ENCODE measurements around the gene JCAD. TPM values are rescaled to one million over a fixed set of nuclear protein-coding genes. Genes with fewer than 3 reads are reported as not detected.

Gene JCAD
- total RNA-seq, 1 experiment from 2014 or later: 10.0 TPM

DNA sequence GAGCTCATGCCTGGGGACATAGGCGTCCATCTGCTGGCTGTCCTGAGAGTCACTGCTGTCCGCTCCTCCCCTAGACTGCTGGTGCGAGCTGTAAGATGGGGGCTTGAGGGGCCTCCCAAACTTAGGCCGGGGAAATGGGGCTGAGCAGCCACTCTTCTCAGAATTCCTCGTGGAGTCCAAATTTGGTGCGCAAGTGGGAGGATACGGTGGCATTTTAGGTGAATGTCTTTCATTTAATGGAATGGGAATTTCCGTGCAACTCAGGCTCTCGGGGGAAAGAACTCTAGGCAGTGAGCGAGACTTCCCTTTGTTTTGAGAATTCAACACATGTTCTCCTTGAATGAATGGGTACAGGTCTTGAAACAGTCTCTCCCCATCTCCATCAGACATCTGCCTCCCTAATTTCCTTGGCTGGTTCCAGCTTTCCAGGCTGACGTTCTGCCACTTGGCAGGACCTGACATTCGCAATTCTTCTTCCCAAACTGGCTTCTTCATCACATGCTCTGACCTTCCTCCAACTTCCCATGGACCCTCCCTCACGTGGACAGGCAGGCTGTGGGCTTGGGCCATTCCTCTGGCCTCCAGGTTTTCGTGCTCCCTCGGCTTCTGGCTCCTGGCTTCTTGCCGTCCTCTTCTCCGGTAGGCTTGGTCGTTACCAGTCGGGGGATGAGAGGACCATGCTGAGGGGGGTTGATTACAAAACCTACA is 30.1 kb downstream of the JCAD start:
- Mint-ChIP-seq H3K4me1 (ENCODE audit: low read depth, unreplicated experiment) (no peaks in the 10 kb centered on the region), H3K36me3 (ENCODE audit: insufficient read depth, unreplicated experiment) (peaks cover 16% of the 10 kb centered on the region), H3K27me3 (ENCODE audit: insufficient read depth, unreplicated experiment) (no peaks in the 10 kb centered on the region), H3K9me3 (ENCODE audit: unreplicated experiment) (no peaks in the 10 kb centered on the region), H3K27ac (ENCODE audit: unreplicated experiment) (no peak overlapping the region), H3K4me3 (ENCODE audit: unreplicated experiment) (no peak overlapping the region)
- Histone ChIP-seq H3K9me3 (no peaks in the 10 kb centered on the region), H3K4me1 (0 out of 2 replicates have a peak, but pooled peaks cover 3% of the 10 kb centered on the region), H3K4me3 (ENCODE audit: low read depth, low read length) (no peak overlapping the region), H3K36me3 (ENCODE audit: control insufficient read depth, insufficient read depth, low read length) (peaks cover 1% of the 10 kb centered on the region; the same call in 1 of the 2 replicates), H3K27me3 (replicated peaks; ENCODE audit: control insufficient read depth, insufficient read depth, low read length) (no peaks in the 10 kb centered on the region)
- intact Hi-C loops (cut with micrococcal nuclease; ENCODE audit: unreplicated experiment): no loop called here
- no peak for DNase-seq
- BruUV-seq (replicated peaks): no TSS peak
- ChIA-PET CTCF (interaction anchor here (1.3 kb wide), 1 partner anchor 31 kb away, joined by 3 read pairs; no protein-coding TSS in a partner anchor), POLR2A (no interaction called here)
- TF ChIP-seq, protein P1, sequence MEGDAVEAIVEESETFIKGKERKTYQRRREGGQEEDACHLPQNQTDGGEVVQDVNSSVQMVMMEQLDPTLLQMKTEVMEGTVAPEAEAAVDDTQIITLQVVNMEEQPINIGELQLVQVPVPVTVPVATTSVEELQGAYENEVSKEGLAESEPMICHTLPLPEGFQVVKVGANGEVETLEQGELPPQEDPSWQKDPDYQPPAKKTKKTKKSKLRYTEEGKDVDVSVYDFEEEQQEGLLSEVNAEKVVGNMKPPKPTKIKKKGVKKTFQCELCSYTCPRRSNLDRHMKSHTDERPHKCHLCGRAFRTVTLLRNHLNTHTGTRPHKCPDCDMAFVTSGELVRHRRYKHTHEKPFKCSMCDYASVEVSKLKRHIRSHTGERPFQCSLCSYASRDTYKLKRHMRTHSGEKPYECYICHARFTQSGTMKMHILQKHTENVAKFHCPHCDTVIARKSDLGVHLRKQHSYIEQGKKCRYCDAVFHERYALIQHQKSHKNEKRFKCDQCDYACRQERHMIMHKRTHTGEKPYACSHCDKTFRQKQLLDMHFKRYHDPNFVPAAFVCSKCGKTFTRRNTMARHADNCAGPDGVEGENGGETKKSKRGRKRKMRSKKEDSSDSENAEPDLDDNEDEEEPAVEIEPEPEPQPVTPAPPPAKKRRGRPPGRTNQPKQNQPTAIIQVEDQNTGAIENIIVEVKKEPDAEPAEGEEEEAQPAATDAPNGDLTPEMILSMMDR (IDR thresholded peaks at IDR 0.05; ENCODE audit: insufficient read depth in 1 of 2, low read depth in 1 of 2, low read length in 1 of 2, severe bottlenecking in 1 of 2, unreplicated experiment in 1 of 2): no peak

DNA sequence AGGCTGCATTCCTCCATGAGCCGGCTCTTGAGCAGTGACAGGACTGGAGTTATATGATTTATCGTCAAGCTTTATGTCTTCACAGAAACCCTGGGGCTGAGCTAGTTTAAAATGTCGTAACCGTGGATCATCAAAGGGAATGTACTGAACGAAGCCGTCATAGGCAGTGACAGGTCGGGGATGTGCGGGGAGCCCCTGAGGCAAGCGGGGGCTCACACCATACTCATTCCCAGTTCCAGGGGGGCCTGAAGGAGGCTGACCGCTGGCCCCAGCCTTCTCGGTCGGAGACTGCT is 30.7 kb downstream of the JCAD start:
- Mint-ChIP-seq H3K36me3 (ENCODE audit: insufficient read depth, unreplicated experiment) (peaks cover 23% of the 10 kb centered on the region), H3K27me3 (ENCODE audit: insufficient read depth, unreplicated experiment) (no peaks in the 10 kb centered on the region), H3K9me3 (ENCODE audit: unreplicated experiment) (no peaks in the 10 kb centered on the region), H3K4me3 (ENCODE audit: unreplicated experiment) (no peak overlapping the region), H3K4me1 (ENCODE audit: low read depth, unreplicated experiment) (no peaks in the 10 kb centered on the region), H3K27ac (ENCODE audit: unreplicated experiment) (no peak overlapping the region)
- 0 out of 2 replicates have a peak, but pooled peaks cover 3% of the 10 kb centered on the region for H3K4me1 ChIP-seq
- ChIA-PET CTCF (interaction anchor here (1.3 kb wide), 1 partner anchor 30 kb away, joined by 3 read pairs; no protein-coding TSS in a partner anchor), POLR2A (no interaction called here)
- intact Hi-C loops (cut with micrococcal nuclease; ENCODE audit: unreplicated experiment): no loop called here
- peaks cover 1% of the 10 kb centered on the region; the same call in 1 of the 2 replicates for H3K36me3 ChIP-seq (ENCODE audit: control insufficient read depth, insufficient read depth, low read length)
- H3K9me3 ChIP-seq: no peaks in the 10 kb centered on the region
- DNase-seq: no peak
- H3K27me3 ChIP-seq (replicated peaks; ENCODE audit: control insufficient read depth, insufficient read depth, low read length): no peaks in the 10 kb centered on the region
- no peak overlapping the region for H3K4me3 ChIP-seq (ENCODE audit: low read depth, low read length)
- TF ChIP-seq, protein P1 (IDR thresholded peaks at IDR 0.05; ENCODE audit: insufficient read depth in 1 of 2, low read depth in 1 of 2, low read length in 1 of 2, severe bottlenecking in 1 of 2, unreplicated experiment in 1 of 2): no peak
- no TSS peak for BruUV-seq (replicated peaks)

DNA sequence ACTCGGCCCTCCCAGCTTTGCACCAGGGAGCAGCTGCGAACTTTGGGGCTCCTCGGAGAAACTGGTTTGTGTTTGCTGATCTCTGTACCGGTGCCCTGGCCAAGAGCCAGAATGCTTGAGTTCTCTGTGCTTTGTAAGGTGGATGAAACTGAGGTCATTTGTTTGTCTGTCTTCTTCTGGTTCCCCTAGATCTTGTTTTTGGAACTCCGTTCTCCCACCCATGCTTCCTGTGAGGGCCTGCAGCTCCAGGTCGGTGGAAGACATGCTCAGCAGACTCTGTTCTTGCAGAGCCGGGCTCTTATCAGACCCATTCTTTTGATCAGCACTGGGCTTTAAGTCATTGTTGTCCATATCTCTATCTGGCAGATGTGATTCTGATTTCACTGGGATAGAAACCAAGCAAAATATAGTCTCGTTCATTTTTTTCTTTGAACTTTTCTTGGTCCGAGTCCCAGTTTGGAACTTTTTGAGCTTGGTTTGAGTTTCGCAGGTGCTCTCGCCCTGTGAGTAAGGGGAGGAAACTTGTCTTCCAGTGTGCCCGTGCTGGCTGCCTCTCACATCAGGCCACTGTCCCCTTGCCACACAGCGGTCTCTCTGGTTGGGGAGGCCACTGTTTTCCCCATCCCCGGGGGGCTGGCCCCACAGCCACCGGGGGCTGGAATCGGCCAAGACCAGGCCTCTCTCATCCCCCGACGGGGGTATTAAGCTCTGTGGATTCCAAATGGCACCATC is 31.2 kb downstream of the JCAD start:
- Mint-ChIP-seq H3K36me3 (ENCODE audit: insufficient read depth, unreplicated experiment) (peaks cover 28% of the 10 kb centered on the region), H3K27ac (ENCODE audit: unreplicated experiment) (no peak overlapping the region), H3K4me3 (ENCODE audit: unreplicated experiment) (no peak overlapping the region), H3K4me1 (ENCODE audit: low read depth, unreplicated experiment) (no peaks in the 10 kb centered on the region), H3K27me3 (ENCODE audit: insufficient read depth, unreplicated experiment) (no peaks in the 10 kb centered on the region), H3K9me3 (ENCODE audit: unreplicated experiment) (no peaks in the 10 kb centered on the region)
- H3K27me3 ChIP-seq (replicated peaks; ENCODE audit: control insufficient read depth, insufficient read depth, low read length): no peaks in the 10 kb centered on the region
- CTCF ChIA-PET: interaction anchor here (1.3 kb wide), 1 partner anchor 30 kb away, joined by 3 read pairs; no protein-coding TSS in a partner anchor
- H3K36me3 ChIP-seq (ENCODE audit: control insufficient read depth, insufficient read depth, low read length): peaks cover 1% of the 10 kb centered on the region; the same call in 1 of the 2 replicates
- H3K4me1 ChIP-seq: 0 out of 2 replicates have a peak, but pooled peaks cover 3% of the 10 kb centered on the region
- DNase-seq: no peak
- no peak overlapping the region for H3K4me3 ChIP-seq (ENCODE audit: low read depth, low read length)
- BruUV-seq (replicated peaks): no TSS peak
- no peaks in the 10 kb centered on the region for H3K9me3 ChIP-seq
- POLR2A ChIA-PET: no interaction called here
- TF ChIP-seq, protein P1 (IDR thresholded peaks at IDR 0.05; ENCODE audit: insufficient read depth in 1 of 2, low read depth in 1 of 2, low read length in 1 of 2, severe bottlenecking in 1 of 2, unreplicated experiment in 1 of 2): no peak
- intact Hi-C loops (cut with micrococcal nuclease; ENCODE audit: unreplicated experiment): no loop called here
